Endothelial cell of umbilical vein (primary cell): ENCODE results near the gene CYP26A1. TPM values are rescaled to one million over a fixed set of nuclear protein-coding genes. Genes with fewer than 3 reads are reported as not detected.

ENCODE experiments used
- BruUV-seq: library from RNA; stranded (reverse); fragments of 400-500 nt; replicated peaks from 2 replicates; lab custom pipeline; 2021; lab: Mats Ljungman, UMichigan
- CTCF ChIA-PET: fragments of 300-600, 350-600 bp; sonication (Branson Sonifier 250); formaldehyde crosslinking; loops from one replicate; lab custom pipeline; 2021; ENCODE audit warnings: antibody characterized with exemption, inconsistent platforms; lab: Charles Lee
- POLR2A ChIA-PET: fragments of 300-600, 350-600 bp; sonication (Branson Sonifier 250); formaldehyde crosslinking; loops from one replicate; lab custom pipeline; 2021; ENCODE audit warnings: antibody characterized with exemption, inconsistent platforms; lab: Charles Lee
- DNase-seq: peaks from one replicate; pipeline ENCODE4 v3.0.0-alpha.2; 2011; ENCODE audit warnings: low read depth, low spot score
- FAIRE-seq: peaks from 2 replicates; lab custom pipeline; 2011; peaks lifted over from hg19 to GRCh38; lab: Jason Lieb, UNC
- H2AFZ ChIP-seq: 2 replicates; pipeline ENCODE4 v1.6.0; 2012; ENCODE audit warnings: low read depth, low read length, control low read depth, inconsistent platforms
- H3K27ac ChIP-seq: 2 replicates; pipeline ENCODE4 v1.5.1; 2011; ENCODE audit warnings: low read depth, mild to moderate bottlenecking, control low read depth, low read length, moderate library complexity; ENCODE audit not compliant: insufficient read depth
- H3K27me3 ChIP-seq, 2 experiments: 2 replicates each; pipeline versions ENCODE4 v1.6.0 to v1.6.1; 2011; ENCODE audit warnings: low read length in 2 of 2, mixed read lengths in 1 of 2; ENCODE audit not compliant: control insufficient read depth in 2 of 2, insufficient read depth in 2 of 2
- H3K36me3 ChIP-seq, 2 experiments: 2 replicates in 1 of 2; 3 replicates in 1 of 2; pipeline ENCODE4 v1.5.1; 2011; ENCODE audit warnings: low read length in 2 of 2, mild to moderate bottlenecking in 1 of 2, moderate library complexity in 1 of 2; ENCODE audit not compliant: control insufficient read depth in 2 of 2, insufficient read depth in 2 of 2; ENCODE audit errors: extremely low read depth in 1 of 2
- H3K4me1 ChIP-seq: 3 replicates; pipeline ENCODE4 v1.5.1; 2011; ENCODE audit warnings: mild to moderate bottlenecking, low read length; ENCODE audit not compliant: control insufficient read depth, insufficient read depth; ENCODE audit errors: extremely low read depth
- H3K4me2 ChIP-seq: 2 replicates; pipeline ENCODE4 v1.6.1; 2011; ENCODE audit warnings: low read length, control low read depth, mixed read lengths; ENCODE audit not compliant: insufficient read depth
- H3K4me3 ChIP-seq, 3 experiments: fragments of 200-600 bp in 1 of 3; sonication (generic), shearing (Covaris generic) in 1 of 3; replicated peaks in 1 of 3; 2 replicates each; pipeline ENCODE4 v1.5.1; 2011 to 2016; ENCODE audit warnings: control low read depth in 3 of 3, low read length in 3 of 3, mild to moderate bottlenecking in 2 of 3, inconsistent platforms in 1 of 3, low read depth in 1 of 3, moderate library complexity in 1 of 3; ENCODE audit not compliant: insufficient read depth in 1 of 3
- H3K79me2 ChIP-seq: 2 replicates; pipeline ENCODE4 v1.6.0; 2012; ENCODE audit warnings: low read length, inconsistent platforms; ENCODE audit not compliant: control insufficient read depth, insufficient read depth
- H3K9ac ChIP-seq: replicated peaks from 2 replicates; pipeline ENCODE3; 2011; ENCODE audit warnings: low read length, control low read depth; ENCODE audit not compliant: insufficient read depth; ENCODE audit errors: extremely low read depth
- H3K9me1 ChIP-seq: replicated peaks from 3 replicates; pipeline ENCODE4 v1.6.0; 2011; ENCODE audit warnings: mild to moderate bottlenecking, low read length; ENCODE audit not compliant: control insufficient read depth, insufficient read depth; ENCODE audit errors: extremely low read depth
- H3K9me3 ChIP-seq: replicated peaks from 2 replicates; pipeline ENCODE4 v1.5.1; 2012; ENCODE audit warnings: low read length, inconsistent platforms; ENCODE audit not compliant: control insufficient read depth, insufficient read depth
- H4K20me1 ChIP-seq: replicated peaks from 2 replicates; pipeline ENCODE3; 2011; ENCODE audit warnings: mild to moderate bottlenecking, low read length; ENCODE audit not compliant: control insufficient read depth, insufficient read depth; ENCODE audit errors: extremely low read depth
- EZH2 ChIP-seq: IDR thresholded peaks from 2 replicates; pipeline ENCODE4 v1.6.1; 2012; ENCODE audit warnings: borderline replicate concordance, low read depth, mild to moderate bottlenecking, moderate library complexity, low read length, inconsistent platforms; ENCODE audit not compliant: severe bottlenecking
- FOS ChIP-seq: IDR thresholded peaks from 2 replicates; pipeline ENCODE4 v1.6.1; 2011; ENCODE audit warnings: mild to moderate bottlenecking, low read length, moderate library complexity, borderline replicate concordance; ENCODE audit not compliant: insufficient read depth
- GATA2 ChIP-seq: IDR thresholded peaks from 2 replicates; pipeline ENCODE4 v1.7.0; 2011; ENCODE audit warnings: low read depth, mild to moderate bottlenecking, moderate library complexity, mixed read lengths, low read length; ENCODE audit not compliant: insufficient read length, insufficient read depth
- JUN ChIP-seq: IDR thresholded peaks from 2 replicates; pipeline ENCODE4 v1.6.1; 2011; ENCODE audit warnings: borderline replicate concordance, low read depth; ENCODE audit not compliant: insufficient read length, insufficient read depth
- MYC ChIP-seq: IDR thresholded peaks from one replicate; pipeline ENCODE4 v1.6.1; 2011; ENCODE audit warnings: mild to moderate bottlenecking, low read depth, low read length
- POLR2A ChIP-seq: IDR thresholded peaks from 2 replicates; pipeline ENCODE4 v1.6.1; 2012; ENCODE audit warnings: low read depth, mild to moderate bottlenecking, control low read depth, low read length
- POLR2AphosphoS5 ChIP-seq: IDR thresholded peaks from 2 replicates; pipeline ENCODE4 v1.6.1; 2012; ENCODE audit warnings: low read depth, mild to moderate bottlenecking, control low read depth, low read length, moderate library complexity; ENCODE audit not compliant: insufficient read depth
- dilution Hi-C: fragments of 300-500 bp; cut with MboI; formaldehyde crosslinking; loops from one replicate; pipeline ENCODE4 v1.15.0; 2019; ENCODE audit warnings: low sequenced_read_pairs; ENCODE audit not compliant: extremely low pct_ligation_motif_present
- intact Hi-C: fragments of 100-400 bp; cut with micrococcal nuclease; formaldehyde crosslinking; loops from one replicate; pipeline ENCODE4 v1.10.0; 2022
- polyA plus RNA-seq, 4 experiments: library from polyadenylated mRNA; depleted of rRNA in 3 of 4; stranded (reverse) in 3 of 4; unstranded in 1 of 4; fragments of >200 nt; gene quantifications; 2 replicates each; pipeline versions ENCODE4 v1.2.1 to v1.2.3, GENCODE V29; 2011 to 2012; ENCODE audit warnings: missing spikeins in 1 of 4
- total RNA-seq: library from RNA; stranded (reverse); gene quantifications from 2 replicates; pipeline ENCODE4 v1.2.3, GENCODE V29; 2021
- TF ChIP-seq, protein P1 (sequence below): IDR thresholded peaks from 2 replicates; pipeline ENCODE4 v1.6.1; 2011; ENCODE audit not compliant: insufficient read depth, insufficient read length
- TF ChIP-seq, protein P2 (sequence below), 2 donors: IDR thresholded peaks; 1 replicate in 1 of 2; 2 replicates in 1 of 2; pipeline ENCODE4 v1.5.1; 2011; ENCODE audit warnings: low read length in 2 of 2, mild to moderate bottlenecking in 2 of 2, moderate library complexity in 2 of 2, control low read depth in 1 of 2, inconsistent platforms in 1 of 2, low read depth in 1 of 2; ENCODE audit not compliant: insufficient read depth in 1 of 2; ENCODE audit errors: extremely low read depth in 1 of 2

The CYP26A1 gene
- total and polyA plus RNA-seq, 2 donors (not counting 3 experiments of a cell fraction or from before 2014, with no cell fraction given), result 0.95 to 4.4 TPM

- Histone ChIP-seq H3K27me3 (no peaks in the 10 kb centered on the region), H3K9me3 (no peaks in the 10 kb centered on the region), H3K4me3 (no peak overlapping the region), H3K9ac (no peak overlapping the region), H3K79me2 (no peaks in the 10 kb centered on the region), H3K36me3 (peaks cover 0 to 40% of the 10 kb centered on the region in 2 experiments), H3K4me1 (peaks cover 18% of the 10 kb centered on the region), H3K27ac (no peak overlapping the region), H2AFZ (no peak overlapping the region), H3K4me2 (no peak overlapping the region), H4K20me1 (no peaks in the 10 kb centered on the region), H3K9me1 (no peaks in the 10 kb centered on the region)
- ChIA-PET CTCF (interaction anchor here (1.5 kb wide), 2 partner anchors 8 to 38 kb away, joined by 3 to 5 read pairs; no protein-coding TSS in a partner anchor), POLR2A (no interaction called here)
- no peak for FAIRE-seq
- intact Hi-C loops (loop anchor here (10.0 kb wide), 1 partner anchor 220 kb away; the partner anchor contains the start of gene EXOC6), dilution Hi-C loops (no loop called here)
- no TSS peak for BruUV-seq
- DNase-seq, result no peak
- TF ChIP-seq POLR2AphosphoS5, result no peak
- TF ChIP-seq FOS, result no peak
- TF ChIP-seq, protein P1, sequence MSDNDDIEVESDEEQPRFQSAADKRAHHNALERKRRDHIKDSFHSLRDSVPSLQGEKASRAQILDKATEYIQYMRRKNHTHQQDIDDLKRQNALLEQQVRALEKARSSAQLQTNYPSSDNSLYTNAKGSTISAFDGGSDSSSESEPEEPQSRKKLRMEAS, result no peak
- TF ChIP-seq GATA2, result no peak
- TF ChIP-seq POLR2A, result no peak
- TF ChIP-seq MYC, result no peak
- TF ChIP-seq JUN, result no peak
- TF ChIP-seq, protein P2, sequence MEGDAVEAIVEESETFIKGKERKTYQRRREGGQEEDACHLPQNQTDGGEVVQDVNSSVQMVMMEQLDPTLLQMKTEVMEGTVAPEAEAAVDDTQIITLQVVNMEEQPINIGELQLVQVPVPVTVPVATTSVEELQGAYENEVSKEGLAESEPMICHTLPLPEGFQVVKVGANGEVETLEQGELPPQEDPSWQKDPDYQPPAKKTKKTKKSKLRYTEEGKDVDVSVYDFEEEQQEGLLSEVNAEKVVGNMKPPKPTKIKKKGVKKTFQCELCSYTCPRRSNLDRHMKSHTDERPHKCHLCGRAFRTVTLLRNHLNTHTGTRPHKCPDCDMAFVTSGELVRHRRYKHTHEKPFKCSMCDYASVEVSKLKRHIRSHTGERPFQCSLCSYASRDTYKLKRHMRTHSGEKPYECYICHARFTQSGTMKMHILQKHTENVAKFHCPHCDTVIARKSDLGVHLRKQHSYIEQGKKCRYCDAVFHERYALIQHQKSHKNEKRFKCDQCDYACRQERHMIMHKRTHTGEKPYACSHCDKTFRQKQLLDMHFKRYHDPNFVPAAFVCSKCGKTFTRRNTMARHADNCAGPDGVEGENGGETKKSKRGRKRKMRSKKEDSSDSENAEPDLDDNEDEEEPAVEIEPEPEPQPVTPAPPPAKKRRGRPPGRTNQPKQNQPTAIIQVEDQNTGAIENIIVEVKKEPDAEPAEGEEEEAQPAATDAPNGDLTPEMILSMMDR (IDR thresholded peaks at IDR 0.05; ENCODE audit: extremely low read depth in 1 of 2, insufficient read depth in 1 of 2, low read depth in 1 of 2, low read length in 2 of 2), result no peak
- TF ChIP-seq EZH2, result no peak
These were observed 8.6 kb upstream of the CYP26A1 start for GRCh38 chr10:93064874-93065660.
